Astrocyte (in vitro differentiated cells and primary cell): Measurements from ENCODE around the gene JADE1.

ENCODE experiments used
- CTCF ChIP-seq: IDR thresholded peaks from 2 replicates; pipeline ENCODE4 v1.5.1; 2011; ENCODE audit warnings: low read depth, mild to moderate bottlenecking, inconsistent platforms, low read length, moderate library complexity; ENCODE audit not compliant: insufficient read depth
- EZH2 ChIP-seq: IDR thresholded peaks from 2 replicates; pipeline ENCODE4 v1.6.1; 2012; ENCODE audit warnings: mild to moderate bottlenecking, low read length, inconsistent platforms; ENCODE audit not compliant: insufficient read depth

- TF ChIP-seq CTCF, result no peak
- TF ChIP-seq EZH2, result no peak
Observed at GRCh38 chr4:128841402-128841801, 31.9 kb downstream of the JADE1 start.
